HG02588 (cell line): ENCODE data around the gene ACHE.
A peak's percentile ranks its signal among the peaks of the same experiment; 100 is the strongest.
"Not testable (repeated sequence)": the region's sequence is repeated elsewhere in the genome, so short reads cannot be mapped to it uniquely, and the experiment has no call there.

Source experiments
- ATAC-seq: cut with Tn5 transposase; IDR thresholded peaks from one replicate; pipeline ENCODE4 v1.9.1; 2021; ENCODE audit warnings: mild to moderate bottlenecking, moderate library complexity; ENCODE audit not compliant: unreplicated experiment

ACHE gene

GRCh38 chr7:100865938-100866728 is 29.6 kb downstream of the ACHE start:
- ATAC-seq: no peak

GRCh38 chr7:100865372-100865911 is 30.2 kb downstream of the ACHE start:
- ATAC-seq: no peak

GRCh38 chr7:100864263-100864845 is 31.3 kb downstream of the ACHE start:
- ATAC-seq: no peak

DNA sequence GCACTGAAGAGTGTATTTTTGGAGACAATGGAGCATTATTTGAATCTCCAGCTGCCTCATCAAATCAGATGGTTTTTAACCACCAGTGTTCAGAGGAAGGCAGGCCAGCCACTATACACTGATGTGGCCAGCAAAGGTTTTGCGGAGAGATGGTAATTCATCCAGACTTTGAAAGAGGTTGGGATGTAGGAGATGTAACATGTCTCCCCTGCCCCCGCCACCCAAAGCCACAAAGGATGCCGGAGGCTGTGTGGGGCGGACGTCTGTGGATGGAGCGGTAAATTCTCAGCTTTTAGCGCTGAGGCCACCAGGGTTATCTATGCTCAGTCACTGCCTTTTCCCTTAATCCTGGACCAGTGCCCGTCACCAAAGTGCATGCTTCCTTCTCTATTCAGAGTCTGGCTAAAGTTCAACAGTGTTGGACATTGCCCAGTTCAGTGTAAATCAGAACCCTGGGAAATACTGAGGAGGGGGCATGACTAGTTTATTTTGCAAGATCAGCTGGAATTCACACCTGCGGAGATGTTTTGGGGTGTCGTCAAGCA is 32.2 kb downstream of the ACHE start:
- no peak for ATAC-seq

GRCh38 chr7:100861616-100861985 is 34.1 kb downstream of the ACHE start:
- ATAC-seq: no peak

- no peak for ATAC-seq
Observed at GRCh38 chr7:100860702-100861615, 34.7 kb downstream of the ACHE start.

GRCh38 chr7:100859856-100860255 is 35.8 kb downstream of the ACHE start:
- no peak for ATAC-seq

DNA sequence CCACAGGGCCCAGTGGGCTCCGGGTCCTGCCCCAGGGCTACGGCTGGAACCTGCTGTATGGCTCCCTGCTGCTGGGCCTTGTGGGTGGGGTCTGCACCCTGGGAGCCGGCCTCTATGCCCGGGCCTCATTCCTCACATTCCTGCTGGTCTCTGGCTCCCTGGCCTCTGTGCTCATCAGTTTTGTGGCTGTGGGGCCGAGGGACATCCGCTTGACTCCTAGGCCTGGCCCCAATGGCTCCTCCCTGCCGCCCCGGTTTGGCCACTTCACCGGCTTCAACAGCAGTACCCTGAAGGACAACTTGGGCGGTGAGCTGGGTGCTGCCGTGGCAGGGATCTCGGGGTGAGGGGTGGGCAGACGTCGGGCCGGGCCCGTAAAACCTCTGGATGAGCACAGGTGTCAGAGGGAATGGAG is 38.8 kb downstream of the ACHE start:
- ATAC-seq: no peak

- ATAC-seq: no peak
Observed at GRCh38 chr7:100855515-100855914, 40.2 kb downstream of the ACHE start.

DNA sequence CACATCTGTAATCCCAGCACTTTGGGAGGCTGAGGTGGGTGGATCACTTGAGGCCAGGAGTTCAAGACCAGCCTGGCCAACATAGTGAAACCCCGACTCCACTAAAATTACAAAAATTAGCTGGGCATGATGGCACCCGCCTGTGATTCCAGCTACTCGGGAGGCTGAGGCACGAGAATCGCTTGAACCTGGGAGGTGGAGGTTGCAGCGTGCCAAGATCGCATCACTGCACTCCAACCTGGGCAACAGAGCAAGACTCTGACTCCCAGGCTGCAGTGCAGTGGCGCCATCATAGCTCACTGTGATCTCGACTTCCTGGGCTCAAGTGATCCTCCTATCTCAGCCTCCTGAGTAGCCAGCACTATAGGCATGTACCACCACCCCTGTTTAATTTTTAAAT is 40.8 kb downstream of the ACHE start:
- ATAC-seq: not testable (repeated sequence)

DNA sequence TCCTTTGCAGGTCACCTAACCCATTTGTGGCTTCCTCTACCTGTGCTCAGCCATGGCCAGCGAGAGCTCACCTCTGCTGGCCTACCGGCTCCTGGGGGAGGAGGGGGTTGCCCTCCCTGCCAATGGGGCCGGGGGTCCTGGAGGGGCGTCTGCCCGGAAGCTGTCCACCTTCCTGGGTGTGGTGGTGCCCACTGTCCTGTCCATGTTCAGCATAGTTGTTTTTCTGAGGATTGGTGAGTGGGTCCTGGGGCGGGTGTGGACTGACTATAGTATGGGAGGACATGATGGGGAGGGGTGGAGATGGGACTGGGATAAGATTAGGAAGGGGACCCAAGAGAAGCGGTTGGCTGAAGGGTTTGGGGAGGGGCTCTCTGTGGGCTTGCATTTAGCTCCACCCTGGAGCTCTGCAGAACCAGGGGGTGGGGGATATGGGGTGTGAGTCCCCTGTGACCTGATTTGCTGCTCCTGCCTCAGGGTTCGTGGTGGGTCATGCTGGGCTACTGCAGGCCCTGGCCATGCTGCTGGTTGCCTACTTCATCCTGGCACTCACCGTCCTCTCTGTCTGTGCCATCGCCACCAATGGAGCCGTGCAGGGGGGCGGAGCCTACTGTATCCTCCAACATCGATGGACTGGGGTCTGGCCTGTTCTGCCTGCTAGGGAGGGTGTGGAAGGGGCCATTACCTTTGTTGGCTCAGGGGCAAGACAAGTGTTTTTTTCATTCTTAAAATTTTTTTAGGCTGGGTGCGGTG is 41.4 kb downstream of the ACHE start:
- ATAC-seq: no peak

- peak; percentile 91 for ATAC-seq
Observed at GRCh38 chr7:100852048-100852872, 43.4 kb downstream of the ACHE start, which contains the start of gene SLC12A9. Gene SLC12A9 (plus strand): TSS chr7:100852713. CDS start chr7:100854198, 1,485 bp downstream.

- no peak for ATAC-seq
Observed at GRCh38 chr7:100847360-100847759, 48.3 kb downstream of the ACHE start.

DNA sequence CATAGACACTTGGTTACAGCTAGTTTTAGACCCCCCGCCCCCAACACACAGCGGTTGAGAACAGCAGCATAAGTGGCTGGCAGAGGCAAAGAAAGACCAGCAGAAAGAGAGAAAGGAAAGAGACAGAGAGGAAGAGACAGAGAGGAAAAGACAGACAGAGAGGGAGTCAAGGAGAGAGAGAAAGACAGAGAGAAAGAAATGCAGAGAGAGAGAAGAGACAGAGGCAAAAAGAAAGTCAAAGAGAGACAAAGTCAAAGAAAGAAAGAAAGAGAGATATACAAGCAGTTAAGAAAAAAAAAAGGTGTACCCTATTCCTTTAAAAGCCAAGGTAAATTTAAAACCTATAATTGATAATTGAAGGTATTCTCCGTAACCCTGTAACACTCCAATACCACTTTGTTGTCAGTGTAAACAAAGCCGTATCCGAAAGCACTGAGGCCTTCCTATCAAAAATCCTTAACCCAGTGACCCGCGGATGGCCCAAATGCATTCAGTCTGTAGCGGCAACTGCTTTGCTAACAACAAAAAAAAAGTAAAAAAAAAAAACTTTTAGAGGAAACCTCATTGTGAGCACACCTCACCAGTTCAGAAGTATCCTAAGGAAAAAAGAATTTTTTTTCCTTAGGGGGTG is 55.1 kb downstream of the ACHE start:
- ATAC-seq: no peak
